ENCODE results near the gene MECP2. TPM values are rescaled to one million over a fixed set of nuclear protein-coding genes. Genes with fewer than 3 reads are reported as not detected.

The MECP2 gene
- total RNA-seq, 1 donor, result 27.4 TPM

DNA sequence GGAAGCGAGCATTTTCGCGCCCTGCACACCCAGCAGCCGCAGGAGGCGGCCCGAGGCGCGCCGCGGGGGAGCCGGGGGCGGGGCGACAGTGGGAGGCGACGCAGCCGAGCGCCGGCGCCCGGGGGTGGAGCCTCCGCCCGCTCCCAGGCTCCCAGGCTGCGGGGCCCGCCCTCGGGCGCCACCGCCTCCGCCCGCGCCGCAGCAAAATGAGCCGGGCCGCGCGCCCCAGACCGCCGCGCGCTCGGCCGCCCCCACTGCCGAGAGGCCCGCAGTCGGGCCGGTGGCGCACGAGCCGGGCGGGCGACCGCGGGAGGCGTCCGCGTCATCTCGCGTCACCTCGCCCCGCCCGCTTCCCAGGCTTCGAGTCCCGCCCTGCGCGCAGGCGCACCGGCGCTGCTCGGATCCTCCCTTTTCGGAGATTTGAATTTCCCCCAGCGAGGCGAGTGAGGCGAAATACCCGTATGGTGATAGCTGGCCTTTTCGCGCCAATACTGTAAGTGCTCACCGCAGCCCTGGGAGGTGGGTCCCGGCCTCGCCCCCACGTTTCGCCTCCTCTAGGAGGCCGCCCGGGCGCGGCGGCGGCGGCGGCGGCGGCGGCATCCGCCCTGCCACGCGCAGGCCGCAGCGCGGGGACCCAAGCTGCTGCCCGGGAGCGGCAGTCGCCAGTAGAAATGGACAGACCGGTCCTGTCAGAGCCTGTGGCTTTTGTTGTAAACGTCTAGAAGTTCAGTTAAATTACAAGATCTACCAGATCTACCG lies 125.0 kb downstream of the MECP2 start, which contains the start of gene TMEM187:
TSS of gene TMEM187 (plus strand) at position 387 of the 759 bp plus-strand sequence. CDS start 9,309 bp downstream, outside the sequence.
- peak; percentile 82 for DNase-seq (ENCODE audit: low read depth)
- TF ChIP-seq CTCF (IDR thresholded peaks at IDR 0.05; ENCODE audit: insufficient read depth, low read length), result no peak
- peak within 1 kb of the TSS; percentile 88 for H3K4me3 ChIP-seq (ENCODE audit: low read depth, low read length)

Small RNA genes within 50 kb of the gene (small RNA-seq; reads per million reads assigned to genes)
- not detected for gene MIR3202-1

Other genes with a start within 250 kb of the MECP2 start
- 0.36 and 1.6 TPM in 2 replicates for gene L1CAM, start 211.5 kb downstream of the MECP2 start, total RNA-seq (ENCODE audit: low replicate concordance)
- not detected in 2 replicates for gene AVPR2, start 193.0 kb downstream of the MECP2 start, total RNA-seq (ENCODE audit: low replicate concordance)
- 0.27 and 6.0 TPM in 2 replicates for gene ARHGAP4, start 171.5 kb downstream of the MECP2 start, total RNA-seq (ENCODE audit: low replicate concordance)
- 25.8 and 84.7 TPM in 2 replicates for gene NAA10, start 162.7 kb downstream of the MECP2 start, total RNA-seq (ENCODE audit: low replicate concordance)
- gene RENBP, start 153.1 kb downstream of the MECP2 start, total RNA-seq (ENCODE audit: low replicate concordance), result 0.45 and 5.6 TPM in 2 replicates
- 16.4 and 34.5 TPM in 2 replicates for gene HCFC1, start 125.9 kb downstream of the MECP2 start, total RNA-seq (ENCODE audit: low replicate concordance)
- 5.3 and 7.5 TPM in 2 replicates for gene TMEM187, start 125.0 kb downstream of the MECP2 start, total RNA-seq (ENCODE audit: low replicate concordance)
- gene IRAK1, start 77.8 kb downstream of the MECP2 start, total RNA-seq (ENCODE audit: low replicate concordance), result 37.1 and 80.5 TPM in 2 replicates
- not detected in 2 replicates for gene OPN1LW, start 46.5 kb upstream of the MECP2 start, total RNA-seq (ENCODE audit: low replicate concordance)
- not detected in 2 replicates for gene OPN1MW, start 84.9 kb upstream of the MECP2 start, total RNA-seq (ENCODE audit: low replicate concordance)
- gene OPN1MW2, start 122.0 kb upstream of the MECP2 start, total RNA-seq (ENCODE audit: low replicate concordance), result not detected in 2 replicates
- gene OPN1MW3, start 159.9 kb upstream of the MECP2 start, total RNA-seq (ENCODE audit: low replicate concordance), result not detected in 2 replicates
- gene TEX28, start 197.4 kb upstream of the MECP2 start, total RNA-seq (ENCODE audit: low replicate concordance), result not detected in 2 replicates
- gene TKTL1, start 198.1 kb upstream of the MECP2 start, total RNA-seq (ENCODE audit: low replicate concordance), result not detected in 2 replicates

Data from fibroblast of the aortic adventitia (primary cell).